ENCODE data around the gene CCDC120. TPM values are rescaled to one million over a fixed set of nuclear protein-coding genes. Genes with fewer than 3 reads are reported as not detected.

The CCDC120 gene
- total RNA-seq, 1 experiment from 2014 or later = 15.2 TPM

DNA sequence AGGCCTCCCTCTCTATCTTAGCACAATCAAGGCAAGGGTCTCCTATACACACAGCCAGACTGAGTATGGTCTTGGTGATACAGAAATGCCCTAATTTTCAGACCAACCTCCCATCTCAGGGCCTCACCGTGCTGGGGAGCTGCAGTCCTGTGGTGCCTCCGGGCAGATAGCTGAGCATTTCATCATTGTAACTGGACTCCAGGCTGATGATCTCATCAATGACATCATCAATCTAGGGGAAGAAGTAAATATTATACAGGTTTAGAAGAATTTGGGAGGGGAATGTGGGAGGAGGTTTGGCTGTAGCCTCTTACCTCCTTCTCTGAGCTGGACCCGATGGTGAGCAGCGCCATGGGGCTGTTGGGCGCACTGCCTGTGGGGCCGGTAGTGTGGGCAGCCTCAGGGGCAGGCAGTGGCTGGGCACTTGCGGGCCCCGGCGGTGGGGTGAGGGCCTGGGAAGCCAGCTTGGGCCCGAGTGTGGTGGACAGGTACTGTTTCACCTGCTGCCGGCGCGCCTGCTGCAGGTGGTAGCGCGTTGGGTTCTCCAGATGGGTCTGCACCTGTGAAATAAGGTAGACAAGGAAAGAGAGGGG is 20.8 kb upstream of the CCDC120 start (continued):
- TF ChIP-seq NFYB (CRISPR knock-in tag; conservative IDR thresholded peaks at IDR 0.05; ENCODE audit: low read depth) = no peak
- no peak for TF ChIP-seq NR1H2 (CRISPR knock-in tag; IDR thresholded peaks at IDR 0.05)
- TF ChIP-seq ZNF121 (CRISPR knock-in tag; IDR thresholded peaks at IDR 0.05) = no peak
- TF ChIP-seq, protein P1, sequence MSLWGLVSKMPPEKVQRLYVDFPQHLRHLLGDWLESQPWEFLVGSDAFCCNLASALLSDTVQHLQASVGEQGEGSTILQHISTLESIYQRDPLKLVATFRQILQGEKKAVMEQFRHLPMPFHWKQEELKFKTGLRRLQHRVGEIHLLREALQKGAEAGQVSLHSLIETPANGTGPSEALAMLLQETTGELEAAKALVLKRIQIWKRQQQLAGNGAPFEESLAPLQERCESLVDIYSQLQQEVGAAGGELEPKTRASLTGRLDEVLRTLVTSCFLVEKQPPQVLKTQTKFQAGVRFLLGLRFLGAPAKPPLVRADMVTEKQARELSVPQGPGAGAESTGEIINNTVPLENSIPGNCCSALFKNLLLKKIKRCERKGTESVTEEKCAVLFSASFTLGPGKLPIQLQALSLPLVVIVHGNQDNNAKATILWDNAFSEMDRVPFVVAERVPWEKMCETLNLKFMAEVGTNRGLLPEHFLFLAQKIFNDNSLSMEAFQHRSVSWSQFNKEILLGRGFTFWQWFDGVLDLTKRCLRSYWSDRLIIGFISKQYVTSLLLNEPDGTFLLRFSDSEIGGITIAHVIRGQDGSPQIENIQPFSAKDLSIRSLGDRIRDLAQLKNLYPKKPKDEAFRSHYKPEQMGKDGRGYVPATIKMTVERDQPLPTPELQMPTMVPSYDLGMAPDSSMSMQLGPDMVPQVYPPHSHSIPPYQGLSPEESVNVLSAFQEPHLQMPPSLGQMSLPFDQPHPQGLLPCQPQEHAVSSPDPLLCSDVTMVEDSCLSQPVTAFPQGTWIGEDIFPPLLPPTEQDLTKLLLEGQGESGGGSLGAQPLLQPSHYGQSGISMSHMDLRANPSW (CRISPR knock-in tag; conservative IDR thresholded peaks at IDR 0.05; ENCODE audit: low read depth) = no peak

DNA sequence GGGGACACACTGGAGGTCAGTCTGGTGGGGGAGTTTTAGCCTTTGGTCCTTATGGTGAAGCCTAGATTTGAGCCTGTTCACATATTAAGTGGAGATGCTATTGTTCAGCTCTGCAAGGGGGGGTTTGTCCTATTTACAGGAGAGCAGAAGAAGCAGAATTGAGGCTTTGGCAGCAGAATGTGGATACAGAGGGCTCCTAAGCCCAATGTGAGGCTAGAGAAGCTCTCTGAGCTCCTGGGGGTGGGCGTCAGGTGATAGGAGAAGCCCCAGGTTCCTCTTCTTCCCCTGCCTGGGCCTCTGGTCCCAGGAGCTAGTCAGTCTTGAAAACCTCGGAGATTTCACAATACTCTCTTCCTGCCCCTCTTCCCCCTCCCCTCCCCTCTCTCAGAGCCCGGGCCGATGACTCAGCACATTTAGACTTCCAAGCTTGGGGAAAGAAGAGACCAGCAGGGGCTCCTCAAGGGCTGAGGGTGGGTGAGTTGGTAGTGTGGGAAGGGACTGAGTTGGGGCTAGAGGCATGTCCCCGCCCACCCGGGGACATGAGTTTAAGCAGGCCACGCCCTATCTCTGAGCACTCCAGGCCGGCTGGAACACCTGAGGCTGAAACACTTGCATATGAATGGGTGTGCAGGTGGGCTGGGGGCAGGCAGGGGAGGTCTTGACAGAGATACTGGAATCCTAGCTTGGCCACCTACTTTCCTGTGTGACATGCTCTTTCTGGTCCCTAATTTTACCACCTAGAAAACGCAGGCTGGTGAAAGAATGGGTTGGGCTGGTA is 19.0 kb upstream of the CCDC120 start:
- Mint-ChIP-seq H3K4me3 (peak overlapping the region; percentile 88), H3K36me3 (peaks cover 24% of the 10 kb centered on the region), H3K27me3 (ENCODE audit: low read depth) (no peaks in the 10 kb centered on the region), H3K9me3 (no peaks in the 10 kb centered on the region), H3K27ac (peak overlapping the region; percentile 100), H3K4me1 (peaks cover 29% of the 10 kb centered on the region)
- ChIA-PET CTCF (interaction anchor here (0.9 to 2.5 kb wide), 5 partner anchors 38 to 116 kb away, joined by 3 to 13 read pairs (median 3); partner anchors contain the start of genes GRIPAP1 and KCND1), POLR2A (interaction anchor here (0.7 to 2.2 kb wide), 3 partner anchors 9 to 37 kb away, joined by 3 to 8 read pairs (median 4); no protein-coding TSS in a partner anchor)
- TF ChIP-seq, protein P2, sequence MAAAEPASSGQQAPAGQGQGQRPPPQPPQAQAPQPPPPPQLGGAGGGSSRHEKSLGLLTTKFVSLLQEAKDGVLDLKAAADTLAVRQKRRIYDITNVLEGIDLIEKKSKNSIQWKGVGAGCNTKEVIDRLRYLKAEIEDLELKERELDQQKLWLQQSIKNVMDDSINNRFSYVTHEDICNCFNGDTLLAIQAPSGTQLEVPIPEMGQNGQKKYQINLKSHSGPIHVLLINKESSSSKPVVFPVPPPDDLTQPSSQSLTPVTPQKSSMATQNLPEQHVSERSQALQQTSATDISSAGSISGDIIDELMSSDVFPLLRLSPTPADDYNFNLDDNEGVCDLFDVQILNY (CRISPR knock-in tag; IDR thresholded peaks at IDR 0.05) = no peak
- TF ChIP-seq ZNF423 (CRISPR knock-in tag; IDR thresholded peaks at IDR 0.05) (peak; percentile 41; the same call in 1 of the 2 replicates), NFE2L1 (CRISPR knock-in tag; IDR thresholded peaks at IDR 0.05) (peak; percentile 83), RORB (CRISPR knock-in tag; IDR thresholded peaks at IDR 0.05) (no peak), SP1 (CRISPR knock-in tag; conservative IDR thresholded peaks at IDR 0.05) (peak; percentile 36; the same call in 1 of the 2 replicates), SMAD4 (CRISPR knock-in tag; IDR thresholded peaks at IDR 0.05) (no peak), ZNF138 (CRISPR knock-in tag; conservative IDR thresholded peaks at IDR 0.05) (no peak)
- TF ChIP-seq, protein P3, sequence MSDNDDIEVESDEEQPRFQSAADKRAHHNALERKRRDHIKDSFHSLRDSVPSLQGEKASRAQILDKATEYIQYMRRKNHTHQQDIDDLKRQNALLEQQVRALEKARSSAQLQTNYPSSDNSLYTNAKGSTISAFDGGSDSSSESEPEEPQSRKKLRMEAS (CRISPR knock-in tag; IDR thresholded peaks at IDR 0.05) = no peak
- TF ChIP-seq, protein P4, sequence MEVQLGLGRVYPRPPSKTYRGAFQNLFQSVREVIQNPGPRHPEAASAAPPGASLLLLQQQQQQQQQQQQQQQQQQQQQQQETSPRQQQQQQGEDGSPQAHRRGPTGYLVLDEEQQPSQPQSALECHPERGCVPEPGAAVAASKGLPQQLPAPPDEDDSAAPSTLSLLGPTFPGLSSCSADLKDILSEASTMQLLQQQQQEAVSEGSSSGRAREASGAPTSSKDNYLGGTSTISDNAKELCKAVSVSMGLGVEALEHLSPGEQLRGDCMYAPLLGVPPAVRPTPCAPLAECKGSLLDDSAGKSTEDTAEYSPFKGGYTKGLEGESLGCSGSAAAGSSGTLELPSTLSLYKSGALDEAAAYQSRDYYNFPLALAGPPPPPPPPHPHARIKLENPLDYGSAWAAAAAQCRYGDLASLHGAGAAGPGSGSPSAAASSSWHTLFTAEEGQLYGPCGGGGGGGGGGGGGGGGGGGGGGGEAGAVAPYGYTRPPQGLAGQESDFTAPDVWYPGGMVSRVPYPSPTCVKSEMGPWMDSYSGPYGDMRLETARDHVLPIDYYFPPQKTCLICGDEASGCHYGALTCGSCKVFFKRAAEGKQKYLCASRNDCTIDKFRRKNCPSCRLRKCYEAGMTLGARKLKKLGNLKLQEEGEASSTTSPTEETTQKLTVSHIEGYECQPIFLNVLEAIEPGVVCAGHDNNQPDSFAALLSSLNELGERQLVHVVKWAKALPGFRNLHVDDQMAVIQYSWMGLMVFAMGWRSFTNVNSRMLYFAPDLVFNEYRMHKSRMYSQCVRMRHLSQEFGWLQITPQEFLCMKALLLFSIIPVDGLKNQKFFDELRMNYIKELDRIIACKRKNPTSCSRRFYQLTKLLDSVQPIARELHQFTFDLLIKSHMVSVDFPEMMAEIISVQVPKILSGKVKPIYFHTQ (CRISPR knock-in tag; IDR thresholded peaks at IDR 0.05) = no peak
- TF ChIP-seq, protein P5, sequence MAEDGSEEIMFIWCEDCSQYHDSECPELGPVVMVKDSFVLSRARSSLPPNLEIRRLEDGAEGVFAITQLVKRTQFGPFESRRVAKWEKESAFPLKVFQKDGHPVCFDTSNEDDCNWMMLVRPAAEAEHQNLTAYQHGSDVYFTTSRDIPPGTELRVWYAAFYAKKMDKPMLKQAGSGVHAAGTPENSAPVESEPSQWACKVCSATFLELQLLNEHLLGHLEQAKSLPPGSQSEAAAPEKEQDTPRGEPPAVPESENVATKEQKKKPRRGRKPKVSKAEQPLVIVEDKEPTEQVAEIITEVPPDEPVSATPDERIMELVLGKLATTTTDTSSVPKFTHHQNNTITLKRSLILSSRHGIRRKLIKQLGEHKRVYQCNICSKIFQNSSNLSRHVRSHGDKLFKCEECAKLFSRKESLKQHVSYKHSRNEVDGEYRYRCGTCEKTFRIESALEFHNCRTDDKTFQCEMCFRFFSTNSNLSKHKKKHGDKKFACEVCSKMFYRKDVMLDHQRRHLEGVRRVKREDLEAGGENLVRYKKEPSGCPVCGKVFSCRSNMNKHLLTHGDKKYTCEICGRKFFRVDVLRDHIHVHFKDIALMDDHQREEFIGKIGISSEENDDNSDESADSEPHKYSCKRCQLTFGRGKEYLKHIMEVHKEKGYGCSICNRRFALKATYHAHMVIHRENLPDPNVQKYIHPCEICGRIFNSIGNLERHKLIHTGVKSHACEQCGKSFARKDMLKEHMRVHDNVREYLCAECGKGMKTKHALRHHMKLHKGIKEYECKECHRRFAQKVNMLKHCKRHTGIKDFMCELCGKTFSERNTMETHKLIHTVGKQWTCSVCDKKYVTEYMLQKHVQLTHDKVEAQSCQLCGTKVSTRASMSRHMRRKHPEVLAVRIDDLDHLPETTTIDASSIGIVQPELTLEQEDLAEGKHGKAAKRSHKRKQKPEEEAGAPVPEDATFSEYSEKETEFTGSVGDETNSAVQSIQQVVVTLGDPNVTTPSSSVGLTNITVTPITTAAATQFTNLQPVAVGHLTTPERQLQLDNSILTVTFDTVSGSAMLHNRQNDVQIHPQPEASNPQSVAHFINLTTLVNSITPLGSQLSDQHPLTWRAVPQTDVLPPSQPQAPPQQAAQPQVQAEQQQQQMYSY (CRISPR knock-in tag; IDR thresholded peaks at IDR 0.05) = no peak
- DNase-seq (ENCODE audit: low spot score) (peak; percentile 85), ATAC-seq (peak; percentile 72)
